HG03520 (cell line): ENCODE results near the gene RHBDD3.

ENCODE experiments used
- ATAC-seq: cut with Tn5 transposase; IDR thresholded peaks from one replicate; pipeline ENCODE4 v1.9.1; 2021; ENCODE audit warnings: mild to moderate bottlenecking, moderate library complexity; ENCODE audit not compliant: unreplicated experiment

Gene RHBDD3

GRCh38 chr22:29267858-29268510 is at the start of gene RHBDD3, which contains the start of gene EWSR1:
Gene RHBDD3, minus strand, starts transcription at chr22:29267981. Its CDS starts 2,355 bp downstream, at chr22:29265626.
Gene EWSR1, plus strand, starts transcription at chr22:29268268. Its CDS starts 69 bp downstream, at chr22:29268337.
- ATAC-seq: peak; percentile 77

- ATAC-seq: no peak
Measured at GRCh38 chr22:29316141-29316828, 48.5 kb upstream of the RHBDD3 start.

GRCh38 chr22:29315286-29316140 is 47.7 kb upstream of the RHBDD3 start, which contains the start of gene RASL10A:
Gene RASL10A, minus strand, starts transcription at chr22:29315697. Its CDS starts 451 bp downstream, at chr22:29315246.
- no peak for ATAC-seq

GRCh38 chr22:29314537-29315285 is 46.9 kb upstream of the RHBDD3 start:
- ATAC-seq: no peak

- ATAC-seq: no peak
Measured at GRCh38 chr22:29313576-29314466, 46.0 kb upstream of the RHBDD3 start.

- ATAC-seq: no peak
Measured at GRCh38 chr22:29313126-29313575, 45.4 kb upstream of the RHBDD3 start.

- ATAC-seq: no peak
Measured at GRCh38 chr22:29312218-29313125, 44.7 kb upstream of the RHBDD3 start.

GRCh38 chr22:29311464-29312217 is 43.9 kb upstream of the RHBDD3 start:
- no peak for ATAC-seq

GRCh38 chr22:29310863-29311339 is 43.1 kb upstream of the RHBDD3 start:
- no peak for ATAC-seq

GRCh38 chr22:29310065-29310862 is 42.5 kb upstream of the RHBDD3 start:
- ATAC-seq: no peak

- no peak for ATAC-seq
Measured at GRCh38 chr22:29309332-29310064, 41.7 kb upstream of the RHBDD3 start.

- ATAC-seq: no peak
Measured at GRCh38 chr22:29308791-29309262, 41.0 kb upstream of the RHBDD3 start.

GRCh38 chr22:29308148-29308790 is 40.5 kb upstream of the RHBDD3 start:
- no peak for ATAC-seq

GRCh38 chr22:29307596-29308147 is 39.9 kb upstream of the RHBDD3 start:
- ATAC-seq: no peak
